GM21619 (cell line): Measurements from ENCODE around the gene BPTF.
"Not testable (repeated sequence)": the region's sequence is repeated elsewhere in the genome, so short reads cannot be mapped to it uniquely, and the experiment has no call there.

Experiments
- ATAC-seq: cut with Tn5 transposase; IDR thresholded peaks from one replicate; pipeline ENCODE4 v1.9.1; 2021; ENCODE audit not compliant: unreplicated experiment

The BPTF gene

GRCh38 chr17:67824735-67825626, at the start of gene BPTF:
TSS of gene BPTF (plus strand) at chr17:67825503. CDS start at chr17:67825725, 222 bp downstream.
- peak; percentile 78 for ATAC-seq

- no peak for ATAC-seq
Observed at GRCh38 chr17:67779098-67779672, 46.1 kb upstream of the BPTF start.

GRCh38 chr17:67784364-67785121, 40.8 kb upstream of the BPTF start:
- ATAC-seq: no peak

GRCh38 chr17:67785122-67785477, 40.2 kb upstream of the BPTF start:
- no peak for ATAC-seq

- no peak for ATAC-seq
Observed at GRCh38 chr17:67785504-67785903, 39.8 kb upstream of the BPTF start.

GRCh38 chr17:67800495-67800928, 24.8 kb upstream of the BPTF start:
- no peak for ATAC-seq

- no peak for ATAC-seq
Observed at GRCh38 chr17:67801626-67802175, 23.6 kb upstream of the BPTF start.

GRCh38 chr17:67810464-67810863, 14.8 kb upstream of the BPTF start:
- ATAC-seq: no peak

- ATAC-seq: not testable (repeated sequence)
Observed at GRCh38 chr17:67812380-67812779, 12.9 kb upstream of the BPTF start.

GRCh38 chr17:67813803-67814180, 11.5 kb upstream of the BPTF start:
- no peak for ATAC-seq

GRCh38 chr17:67818110-67819002, 6.9 kb upstream of the BPTF start:
- ATAC-seq: peak; percentile 62

- ATAC-seq: no peak
Observed at GRCh38 chr17:67819722-67820121, 5.6 kb upstream of the BPTF start.

- ATAC-seq: no peak
Observed at GRCh38 chr17:67821871-67822367, 3.4 kb upstream of the BPTF start.

GRCh38 chr17:67825627-67826601, 611 bp downstream of the BPTF start:
- ATAC-seq: peak; percentile 27

- ATAC-seq: no peak
Observed at GRCh38 chr17:67829331-67829730, 4.0 kb downstream of the BPTF start.

- ATAC-seq: no peak
Observed at GRCh38 chr17:67830440-67830839, 5.1 kb downstream of the BPTF start.

- ATAC-seq: no peak
Observed at GRCh38 chr17:67831268-67831667, 6.0 kb downstream of the BPTF start.

- no peak for ATAC-seq
Observed at GRCh38 chr17:67833134-67833533, 7.8 kb downstream of the BPTF start.
